Hematopoietic multipotent progenitor cell treated with erythropoietin and hydrocortisone succinate and interleukin-3 and kit ligand, for 6 days (in vitro differentiated cells): Measurements from ENCODE around the gene MRPL48.
"Not testable (repeated sequence)": the region's sequence is repeated elsewhere in the genome, so short reads cannot be mapped to it uniquely, and the experiment has no call there.

Experiments
- DNase-seq: peaks from one replicate; pipeline ENCODE4 v3.0.0-alpha.2; 2015

The MRPL48 gene

GRCh38 chr11:73779084-73779902 is 8.4 kb upstream of the MRPL48 start:
- DNase-seq, result peak; percentile 99

DNA sequence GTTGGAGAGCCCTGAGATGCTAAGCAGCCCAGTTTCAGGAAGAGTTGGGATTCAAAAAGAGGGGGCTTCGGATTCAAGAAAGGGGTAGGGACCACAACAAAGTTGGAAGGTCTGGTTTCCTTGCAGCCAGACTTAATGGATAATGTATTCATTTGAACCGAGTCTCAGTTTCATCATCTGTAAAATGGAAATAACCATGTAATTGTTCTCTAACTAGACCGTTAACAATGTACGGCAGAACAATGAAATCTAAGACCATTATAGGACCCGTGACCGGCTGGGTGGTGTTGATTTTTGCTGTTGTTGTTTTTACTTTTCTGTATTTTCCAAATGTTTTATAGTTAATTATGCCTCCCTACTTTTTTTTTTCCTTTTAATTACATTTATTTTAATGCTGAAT is 6.4 kb upstream of the MRPL48 start:
- no peak for DNase-seq

DNA sequence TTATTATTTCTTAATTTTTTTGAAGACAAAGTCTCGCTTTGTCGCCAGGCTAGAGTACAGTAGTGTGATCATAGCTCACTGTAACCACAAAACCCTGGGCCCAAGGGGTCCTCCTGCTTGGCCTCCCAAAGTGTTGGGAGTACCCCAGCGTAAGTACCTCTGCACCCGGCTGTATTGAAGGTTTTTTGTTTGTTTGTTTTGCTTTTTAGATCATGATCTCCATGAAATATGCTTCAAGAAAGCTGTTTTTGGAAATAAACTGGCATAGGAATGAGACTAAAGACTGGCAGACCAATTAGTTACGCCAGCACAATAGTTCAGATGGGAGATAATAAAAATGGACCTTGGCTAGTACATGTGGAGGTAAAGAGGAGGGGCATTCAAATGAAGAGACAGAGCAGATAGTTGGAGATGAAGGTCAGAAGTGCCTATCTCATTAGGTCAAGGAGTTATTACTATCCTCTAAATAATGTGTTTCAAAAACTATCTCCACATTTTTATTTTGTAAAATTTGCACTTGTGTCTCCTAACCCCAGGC is 4.1 kb upstream of the MRPL48 start:
- DNase-seq, result no peak

DNA sequence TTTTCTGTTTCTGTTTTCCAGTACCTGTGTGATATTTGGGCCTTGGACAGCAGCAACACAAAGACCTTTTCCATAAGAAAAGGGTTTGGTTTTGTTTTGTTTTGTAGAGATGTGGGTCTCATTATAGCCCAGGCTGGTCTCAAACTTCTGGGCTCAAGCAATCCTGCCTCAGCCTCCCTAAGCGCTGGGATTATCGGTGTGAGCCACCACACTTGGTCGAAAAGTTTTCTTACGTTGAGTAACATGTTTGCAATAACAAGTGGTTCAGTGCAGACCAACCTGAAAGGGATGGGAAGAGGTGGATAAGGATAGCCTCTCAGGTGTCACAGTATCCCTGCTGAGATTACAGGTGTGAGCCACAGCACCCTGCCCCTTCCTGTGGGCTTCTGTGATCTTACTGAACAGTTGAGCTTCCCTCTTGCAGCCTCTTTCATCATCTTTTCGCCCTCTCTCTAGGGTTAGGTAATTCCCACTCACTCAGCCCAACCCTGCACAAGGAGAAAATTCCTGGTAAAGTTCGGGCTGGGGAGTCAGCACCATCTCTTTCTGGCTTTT is 3.5 kb upstream of the MRPL48 start:
- no peak for DNase-seq

- DNase-seq, result no peak
Measured at GRCh38 chr11:73784734-73785133, 2.9 kb upstream of the MRPL48 start.

DNA sequence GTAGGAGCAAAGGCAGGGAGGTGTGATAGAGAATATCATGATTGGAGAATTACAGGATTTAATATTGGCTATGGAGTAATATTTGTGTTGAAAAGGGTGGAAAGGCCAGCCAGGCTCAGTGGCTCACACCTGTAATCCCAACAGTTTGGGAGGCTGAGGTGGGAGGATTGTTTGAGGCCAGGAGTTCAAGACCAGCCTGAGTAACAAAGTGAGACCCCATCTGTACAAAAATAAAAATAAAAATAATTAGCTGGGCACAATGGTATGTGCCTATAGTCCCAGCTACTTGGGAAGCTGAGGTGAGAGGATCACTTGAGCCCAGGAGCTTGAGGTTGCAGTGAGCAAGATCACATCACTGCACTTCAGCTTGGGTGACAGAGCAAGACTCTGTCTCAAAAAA is 2.2 kb upstream of the MRPL48 start:
- DNase-seq, result not testable (repeated sequence)

- DNase-seq, result no peak
Measured at GRCh38 chr11:73787051-73787642, 527 bp upstream of the MRPL48 start.

- DNase-seq, result no peak
Measured at GRCh38 chr11:73789279-73789670, 1.6 kb downstream of the MRPL48 start.

DNA sequence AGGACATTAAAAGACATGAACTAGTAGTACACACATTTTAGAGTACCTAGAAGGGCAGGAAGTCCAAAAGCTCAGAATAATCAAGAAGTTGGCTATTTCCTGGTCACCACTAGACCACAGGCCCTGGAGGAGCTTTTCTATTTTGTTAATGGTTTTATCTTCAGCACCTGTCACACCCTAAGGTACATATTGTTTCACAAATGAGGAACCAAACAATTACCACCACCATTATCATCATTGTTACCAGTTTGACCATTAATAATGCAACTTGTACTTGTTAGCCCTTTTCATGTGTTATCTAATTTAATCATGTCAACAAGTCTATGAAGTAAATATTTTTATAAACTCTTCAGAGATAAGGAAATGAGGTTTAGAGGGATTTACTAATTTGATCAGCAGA is 4.9 kb downstream of the MRPL48 start:
- DNase-seq, result no peak

- no peak for DNase-seq
Measured at GRCh38 chr11:73795925-73796632, 8.4 kb downstream of the MRPL48 start.

- no peak for DNase-seq
Measured at GRCh38 chr11:73797457-73797856, 9.8 kb downstream of the MRPL48 start.

GRCh38 chr11:73800276-73800806 is 12.7 kb downstream of the MRPL48 start:
- DNase-seq, result no peak

- DNase-seq, result no peak
Measured at GRCh38 chr11:73801136-73801535, 13.5 kb downstream of the MRPL48 start.

- DNase-seq, result no peak
Measured at GRCh38 chr11:73804712-73805111, 17.0 kb downstream of the MRPL48 start.

DNA sequence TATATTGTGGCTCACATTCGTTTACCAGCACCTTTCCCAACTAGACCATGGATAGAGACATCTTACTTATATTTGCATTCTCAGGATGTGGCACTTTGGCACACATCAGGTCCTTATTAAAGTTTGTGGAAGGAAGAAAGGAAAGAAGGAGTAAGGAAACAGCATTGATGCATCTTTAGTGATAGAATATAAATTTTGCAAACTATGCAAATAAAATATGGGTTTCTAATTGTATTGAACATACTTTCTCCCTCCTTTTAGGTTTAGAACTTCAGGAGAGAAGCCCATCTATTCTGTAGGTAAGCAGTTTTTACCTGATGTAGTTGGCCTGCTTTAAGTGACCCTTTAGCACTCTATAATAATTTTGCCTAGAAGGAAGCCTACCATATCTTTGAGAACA is 20.4 kb downstream of the MRPL48 start:
- DNase-seq, result no peak

- DNase-seq, result no peak
Measured at GRCh38 chr11:73810637-73811036, 23.0 kb downstream of the MRPL48 start.

DNA sequence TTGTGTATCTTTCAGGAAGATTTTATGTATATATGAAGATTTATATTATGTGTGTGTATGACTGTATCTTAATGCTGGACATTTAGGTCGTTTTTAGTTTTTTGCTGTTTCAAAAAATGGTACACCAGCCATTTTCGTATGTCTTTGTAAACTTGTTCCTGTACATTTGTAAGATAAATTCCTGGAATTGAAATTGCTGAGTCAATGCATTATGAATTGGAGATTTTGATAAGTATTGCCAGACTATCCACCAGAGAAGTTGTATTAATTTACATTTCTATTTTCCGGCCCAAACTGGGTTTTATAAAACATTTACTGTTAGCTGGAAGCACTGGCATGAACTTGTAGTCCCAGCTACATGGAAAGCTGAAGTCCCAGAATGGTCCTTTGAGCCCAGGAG is 24.6 kb downstream of the MRPL48 start:
- no peak for DNase-seq

- DNase-seq, result no peak
Measured at GRCh38 chr11:73814812-73815211, 27.1 kb downstream of the MRPL48 start.

- DNase-seq, result no peak
Measured at GRCh38 chr11:73818846-73819245, 31.2 kb downstream of the MRPL48 start.

DNA sequence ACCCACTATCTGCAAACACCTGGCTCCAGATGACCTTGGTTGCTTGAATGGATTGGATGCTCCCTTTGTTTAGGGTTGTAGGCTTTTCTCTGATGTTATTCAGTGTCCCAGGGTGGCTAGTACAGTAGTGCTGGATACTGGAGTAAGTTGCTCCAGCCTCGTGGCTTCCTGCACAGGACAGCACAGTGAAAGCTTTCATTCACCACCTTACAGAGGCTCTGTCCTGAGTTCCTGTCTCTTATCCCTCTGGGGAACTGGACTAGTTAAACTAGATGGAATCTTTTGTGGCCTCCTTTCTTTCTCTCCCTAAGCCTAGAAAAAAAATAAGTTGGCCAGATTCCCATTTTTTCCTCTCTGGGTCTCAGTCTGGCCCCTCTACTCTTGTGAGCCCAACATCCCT is 42.6 kb downstream of the MRPL48 start:
- DNase-seq, result no peak

DNA sequence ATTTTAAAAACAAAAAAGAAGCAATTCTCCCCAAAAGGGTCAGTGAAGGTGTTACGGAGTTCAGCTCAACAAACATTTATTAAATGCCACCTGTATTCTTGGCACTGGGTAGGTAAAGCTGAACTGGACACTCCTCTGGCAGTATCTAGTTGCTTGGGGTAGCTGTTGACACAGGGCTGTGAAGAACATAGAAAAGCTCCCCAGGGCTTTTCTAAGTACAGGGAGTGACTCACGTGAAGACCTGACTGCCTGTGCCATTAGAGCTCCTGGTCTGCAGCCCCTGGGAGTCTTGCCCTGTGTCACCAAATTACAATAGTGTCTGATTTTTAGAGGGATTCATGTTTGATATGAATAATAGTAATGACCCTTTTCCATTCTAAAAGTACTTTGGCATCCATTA is 45.4 kb downstream of the MRPL48 start:
- no peak for DNase-seq

DNA sequence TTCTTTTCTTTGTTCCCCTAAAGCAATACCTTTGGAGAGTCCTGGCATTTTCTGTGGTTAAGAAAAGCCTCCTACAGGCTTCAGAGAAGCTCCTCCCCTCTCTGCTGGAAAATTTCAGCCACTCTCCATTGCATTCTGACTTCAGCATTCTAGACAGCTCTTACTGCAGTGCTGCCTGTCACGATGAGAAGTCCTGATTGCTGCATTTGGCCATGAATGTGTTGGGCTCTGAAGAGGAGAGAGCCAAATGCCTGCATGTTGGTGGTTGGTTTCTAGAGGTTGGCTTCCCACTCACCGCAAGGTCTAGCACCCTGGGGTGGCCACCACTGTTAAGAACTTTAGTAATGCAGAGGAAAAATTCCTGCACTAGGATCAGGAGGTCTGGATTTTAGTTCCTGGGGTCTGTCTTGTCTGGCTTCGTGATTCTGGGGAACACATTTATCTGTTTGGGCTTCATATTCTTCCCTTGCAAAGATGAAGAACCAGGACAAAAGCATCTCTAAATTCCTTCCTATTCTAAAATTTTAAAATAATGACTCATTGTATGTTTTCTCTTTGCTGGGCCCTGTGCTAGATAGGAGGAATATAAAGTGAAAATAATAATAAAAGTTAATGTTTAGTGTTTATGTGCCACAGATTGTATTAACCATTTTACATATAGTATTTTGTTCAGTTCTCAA is 50.9 kb downstream of the MRPL48 start:
- DNase-seq, result no peak

DNA sequence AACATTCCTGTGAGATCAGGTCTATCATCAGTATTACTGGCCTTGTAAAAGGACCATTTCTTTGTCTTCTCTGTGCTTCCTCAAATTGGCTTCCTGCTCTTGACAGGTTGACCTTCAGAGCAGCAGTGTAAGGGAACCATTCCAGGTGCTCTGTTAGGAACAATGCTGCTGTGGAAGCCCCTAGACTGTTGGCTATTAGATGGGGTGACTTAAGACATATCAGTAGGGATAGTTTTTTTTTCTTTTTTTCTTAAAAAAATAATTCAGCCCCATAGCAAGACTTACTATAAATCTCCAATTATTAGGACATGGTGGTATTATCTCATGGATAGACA is 51.4 kb downstream of the MRPL48 start:
- no peak for DNase-seq
